GM23248 (cell line): ENCODE data around the gene EFCC1.

Source experiments
- EZH2 ChIP-seq: fragments of 200-600 bp; sonication (generic); IDR thresholded peaks from 2 replicates; pipeline ENCODE4 v1.6.1; 2018; ENCODE audit warnings: antibody characterized with exemption, mild to moderate bottlenecking; ENCODE audit not compliant: insufficient read depth, poor library complexity, severe bottlenecking
- EZH2phosphoT487 ChIP-seq: fragments of 200-600 bp; sonication (generic); IDR thresholded peaks from 2 replicates; pipeline ENCODE4 v1.6.1; 2018; ENCODE audit warnings: antibody characterized with exemption, moderate library complexity, mild to moderate bottlenecking, low read depth; ENCODE audit not compliant: insufficient read depth

GRCh38 chr3:129010310-129010956, 9.3 kb downstream of the EFCC1 start:
- no peak for TF ChIP-seq EZH2phosphoT487
- TF ChIP-seq EZH2, result no peak
